Measurements from ENCODE around the gene SRD5A3. TPM values are rescaled to one million over a fixed set of nuclear protein-coding genes. Genes with fewer than 3 reads are reported as not detected.

The SRD5A3 gene
- total RNA-seq, 1 donor from 2014 or later: 5.5 TPM

Other genes starting within 250 kb of the SRD5A3 start
- gene KDR, start 220.6 kb upstream of the SRD5A3 start, total RNA-seq: under 0.01 TPM in 1 of 2 replicates, not detected in the other
- 75.8 and 108 TPM in 2 replicates for gene TMEM165, start 49.7 kb downstream of the SRD5A3 start, total RNA-seq
- gene CLOCK, start 200.7 kb downstream of the SRD5A3 start, total RNA-seq: 20.8 and 29.7 TPM in 2 replicates
- gene PDCL2, start 246.0 kb downstream of the SRD5A3 start, total RNA-seq: not detected in 2 replicates